Upper lobe of left lung (tissue), 6 donors: ENCODE data around the gene GAS2L1. TPM values are rescaled to one million over a fixed set of nuclear protein-coding genes. Genes with fewer than 3 reads are reported as not detected.

Source experiments
- ATAC-seq, 2 donors: fragments of 200-7000 bp; cut with Tn5 transposase; one replicate each; pipeline ENCODE4 v1.9.1; 2022; ENCODE audit warnings: mild to moderate bottlenecking in 2 of 2, moderate library complexity in 2 of 2; ENCODE audit not compliant: low FRiP score in 2 of 2
- DNase-seq, 2 donors: peaks; one replicate each; pipeline ENCODE4 v3.0.0-alpha.2; 2019 to 2020
- H3K27ac ChIP-seq, 4 donors: fragments of 200-600 bp; sonication (generic); one replicate each; pipeline ENCODE4 v1.5.1; 2016 to 2019
- H3K27me3 ChIP-seq, 4 donors: fragments of 200-600 bp; sonication (generic); one replicate each; pipeline ENCODE4 v1.5.1; 2017 to 2019
- H3K36me3 ChIP-seq, 4 donors: fragments of 200-600 bp; sonication (generic); one replicate each; pipeline ENCODE4 v1.5.1; 2016 to 2019
- H3K4me1 ChIP-seq, 4 donors: fragments of 200-600 bp; sonication (generic); one replicate each; pipeline ENCODE4 v1.5.1; 2018 to 2019
- H3K4me3 ChIP-seq, 4 donors: fragments of 200-600 bp; sonication (generic); one replicate each; pipeline ENCODE4 v1.5.1; 2017 to 2019; ENCODE audit warnings: mild to moderate bottlenecking in 2 of 4, moderate library complexity in 1 of 4
- H3K9me3 ChIP-seq, 4 donors: fragments of 200-600 bp; sonication (generic); one replicate each; pipeline ENCODE4 v1.5.1; 2018 to 2019
- EP300 ChIP-seq, 4 donors: sonication (generic); formaldehyde crosslinking; IDR thresholded peaks; one replicate each; pipeline ENCODE4 v1.5.1; 2017; ENCODE audit warnings: antibody characterized with exemption in 4 of 4, control low read depth in 2 of 4
- POLR2A ChIP-seq, 4 donors: fragments of 450-650 bp; IDR thresholded peaks; one replicate each; pipeline ENCODE4 v1.5.1; 2016 to 2017; ENCODE audit warnings: antibody characterized with exemption in 4 of 4, mild to moderate bottlenecking in 2 of 4
- POLR2AphosphoS5 ChIP-seq, 2 donors: sonication (generic); formaldehyde crosslinking; IDR thresholded peaks; one replicate each; pipeline ENCODE4 v1.5.1; 2017; ENCODE audit warnings: antibody characterized with exemption in 2 of 2
- WGBS, 2 donors: methylation state at CpG; one replicate each; pipeline ENCODE4 v1.1.5; 2017 to 2018; 5-methylcytosine and 5-hydroxymethylcytosine counted together
- total RNA-seq, 6 donors: library from RNA; depleted of rRNA in 4 of 6; stranded (reverse); fragments of >200 nt in 4 of 6; gene quantifications; one replicate each; pipeline versions ENCODE4 v1.1.0 to v1.2.1, GENCODE V29; 2016 to 2021
- TF ChIP-seq, protein P1 (sequence below), 6 experiments: fragments of 450-650 bp in 4 of 6; fragments of 200-600 bp in 2 of 6; sonication (generic) in 2 of 6; IDR thresholded peaks; one replicate each; pipeline ENCODE4 v1.5.1; 2016 to 2019; ENCODE audit warnings: antibody characterized with exemption in 6 of 6
- donor health status: DM: no; HTN: no; CAD: no; lungs with moderate emphysema.
- donor health status: DM: no; HTN: yes; CAD: no; lungs with severe emphysema.

Gene GAS2L1
- total RNA-seq, 6 donors from 2014 or later: 14.4 to 63.4 (median 36.1) TPM

DNA sequence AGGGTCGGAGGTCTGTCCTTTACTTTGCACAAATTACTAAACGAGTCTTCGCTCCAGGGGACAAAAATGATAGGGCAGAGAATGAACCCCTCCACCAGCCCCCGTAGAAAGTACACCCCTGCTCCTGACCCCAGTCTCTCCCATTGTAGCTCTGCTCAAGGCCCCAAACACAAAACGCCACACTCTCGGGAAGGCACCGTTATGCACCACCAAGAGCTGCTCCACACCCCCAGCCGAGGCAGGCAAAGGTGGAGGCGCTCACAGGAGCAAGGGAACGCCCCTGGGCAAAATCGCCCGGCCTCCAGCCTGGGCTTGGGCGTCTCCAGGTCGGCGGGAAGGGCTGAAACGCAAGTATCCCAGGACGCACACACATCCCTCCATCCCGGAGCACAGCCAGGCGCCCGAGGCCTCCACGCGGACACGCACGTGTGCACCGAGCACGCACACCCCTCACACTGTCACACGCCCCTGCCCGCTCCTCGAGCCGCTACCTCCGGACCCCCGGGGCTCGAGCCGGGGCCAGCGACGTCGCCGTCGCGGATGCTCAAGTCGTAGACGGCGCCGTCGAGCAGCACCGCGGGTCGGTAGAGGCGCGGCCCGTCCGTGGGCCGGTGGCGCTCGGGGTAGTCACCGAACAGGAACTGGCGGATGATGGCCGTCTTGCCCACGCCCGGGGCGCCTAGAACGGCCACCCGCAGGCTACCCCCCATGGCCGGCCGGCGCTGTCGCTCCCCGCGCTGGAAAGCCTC is 8.3 kb downstream of the GAS2L1 start:
- DNase-seq (peak in 1 of 2 donors; percentile 85), ATAC-seq (no peak)
- peak overlapping the region in 3 of 4 donors; percentile 39 to 51 (median 43) for H3K4me3 ChIP-seq
- H3K27ac ChIP-seq: no peak overlapping the region
- TF ChIP-seq, protein P1, sequence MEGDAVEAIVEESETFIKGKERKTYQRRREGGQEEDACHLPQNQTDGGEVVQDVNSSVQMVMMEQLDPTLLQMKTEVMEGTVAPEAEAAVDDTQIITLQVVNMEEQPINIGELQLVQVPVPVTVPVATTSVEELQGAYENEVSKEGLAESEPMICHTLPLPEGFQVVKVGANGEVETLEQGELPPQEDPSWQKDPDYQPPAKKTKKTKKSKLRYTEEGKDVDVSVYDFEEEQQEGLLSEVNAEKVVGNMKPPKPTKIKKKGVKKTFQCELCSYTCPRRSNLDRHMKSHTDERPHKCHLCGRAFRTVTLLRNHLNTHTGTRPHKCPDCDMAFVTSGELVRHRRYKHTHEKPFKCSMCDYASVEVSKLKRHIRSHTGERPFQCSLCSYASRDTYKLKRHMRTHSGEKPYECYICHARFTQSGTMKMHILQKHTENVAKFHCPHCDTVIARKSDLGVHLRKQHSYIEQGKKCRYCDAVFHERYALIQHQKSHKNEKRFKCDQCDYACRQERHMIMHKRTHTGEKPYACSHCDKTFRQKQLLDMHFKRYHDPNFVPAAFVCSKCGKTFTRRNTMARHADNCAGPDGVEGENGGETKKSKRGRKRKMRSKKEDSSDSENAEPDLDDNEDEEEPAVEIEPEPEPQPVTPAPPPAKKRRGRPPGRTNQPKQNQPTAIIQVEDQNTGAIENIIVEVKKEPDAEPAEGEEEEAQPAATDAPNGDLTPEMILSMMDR (IDR thresholded peaks at IDR 0.05): peak in 1 of 6 experiments; percentile 4
- no peak for TF ChIP-seq POLR2AphosphoS5 (IDR thresholded peaks at IDR 0.05)
- H3K9me3 ChIP-seq: no peaks in the 10 kb centered on the region
- 5 to 35% methylated on average over 4 to 49 of the region's 69 CpGs for WGBS, 2 donors
- peaks cover 51 to 58% (median 52%) of the 10 kb centered on the region in 4 donors for H3K4me1 ChIP-seq
- H3K36me3 ChIP-seq: no peaks in the 10 kb centered on the region
- H3K27me3 ChIP-seq: peaks cover 0 to 28% (median 19%) of the 10 kb centered on the region in 4 donors

DNA sequence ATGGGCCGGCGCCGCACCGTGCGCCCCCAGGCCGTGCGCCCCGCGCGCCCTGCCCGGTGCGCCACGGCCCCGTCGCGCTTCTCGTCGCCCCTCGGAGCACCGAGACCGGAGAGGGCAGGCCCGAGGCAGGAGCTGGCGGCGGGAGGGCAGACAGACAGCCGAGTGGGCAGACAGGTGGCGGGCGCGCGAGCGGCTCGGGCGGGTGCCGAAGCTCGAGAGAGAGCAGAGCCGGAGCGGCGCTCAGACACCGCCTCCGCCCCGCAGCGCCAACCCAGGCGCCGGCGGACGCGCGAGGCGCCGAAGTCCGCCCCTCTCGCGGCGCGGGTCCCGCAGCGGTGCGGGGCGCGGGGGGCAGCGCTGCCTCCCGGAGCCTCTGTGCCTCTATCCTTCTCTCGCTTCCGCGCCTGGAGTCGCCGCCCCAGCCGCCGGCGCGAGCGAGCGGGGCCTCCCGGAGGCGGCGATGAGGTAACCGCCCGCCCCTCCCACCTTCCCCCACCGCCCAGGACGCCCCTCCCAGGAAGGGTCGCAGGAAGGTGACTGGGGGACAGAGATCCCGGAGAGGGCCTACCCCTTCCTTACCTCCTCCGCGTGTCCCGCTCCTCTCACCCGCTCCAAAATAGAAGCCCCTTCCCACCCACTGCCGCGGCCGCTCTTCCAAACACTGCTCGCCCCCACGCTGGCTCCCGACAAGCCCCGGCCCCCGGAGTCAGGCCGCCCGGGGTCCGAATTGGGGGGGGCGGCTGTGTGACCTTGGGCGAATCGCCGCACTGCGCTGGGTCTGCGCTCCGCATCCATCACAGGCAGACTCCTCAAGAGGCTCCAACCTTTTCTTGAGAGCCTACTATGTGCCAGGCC is 9.1 kb downstream of the GAS2L1 start, which contains the start of gene RASL10A:
Gene RASL10A (minus strand): TSS at position 412 of the 855 bp plus-strand sequence. CDS start 451 bp downstream, outside the sequence.
- H3K9me3 ChIP-seq: no peaks in the 10 kb centered on the region
- H3K4me1 ChIP-seq: peaks cover 43 to 50% (median 45%) of the 10 kb centered on the region in 4 donors
- no peak within 1 kb of the TSS for H3K27ac ChIP-seq
- ATAC-seq (no peak), DNase-seq (peak in 1 of 2 donors; percentile 87)
- H3K4me3 ChIP-seq: peak within 1 kb of the TSS in 3 of 4 donors; percentile 39 to 51 (median 43)
- H3K36me3 ChIP-seq: no peaks in the 10 kb centered on the region
- 9 to 18% methylated on average over 17 to 35 of the region's 103 CpGs for WGBS, 2 donors
- H3K27me3 ChIP-seq: peaks cover 0 to 28% (median 19%) of the 10 kb centered on the region in 4 donors
- TF ChIP-seq POLR2A (IDR thresholded peaks at IDR 0.05): no peak
- TF ChIP-seq POLR2AphosphoS5 (IDR thresholded peaks at IDR 0.05): no peak
- TF ChIP-seq, protein P1 (IDR thresholded peaks at IDR 0.05): no peak
- TF ChIP-seq EP300 (IDR thresholded peaks at IDR 0.05): no peak

DNA sequence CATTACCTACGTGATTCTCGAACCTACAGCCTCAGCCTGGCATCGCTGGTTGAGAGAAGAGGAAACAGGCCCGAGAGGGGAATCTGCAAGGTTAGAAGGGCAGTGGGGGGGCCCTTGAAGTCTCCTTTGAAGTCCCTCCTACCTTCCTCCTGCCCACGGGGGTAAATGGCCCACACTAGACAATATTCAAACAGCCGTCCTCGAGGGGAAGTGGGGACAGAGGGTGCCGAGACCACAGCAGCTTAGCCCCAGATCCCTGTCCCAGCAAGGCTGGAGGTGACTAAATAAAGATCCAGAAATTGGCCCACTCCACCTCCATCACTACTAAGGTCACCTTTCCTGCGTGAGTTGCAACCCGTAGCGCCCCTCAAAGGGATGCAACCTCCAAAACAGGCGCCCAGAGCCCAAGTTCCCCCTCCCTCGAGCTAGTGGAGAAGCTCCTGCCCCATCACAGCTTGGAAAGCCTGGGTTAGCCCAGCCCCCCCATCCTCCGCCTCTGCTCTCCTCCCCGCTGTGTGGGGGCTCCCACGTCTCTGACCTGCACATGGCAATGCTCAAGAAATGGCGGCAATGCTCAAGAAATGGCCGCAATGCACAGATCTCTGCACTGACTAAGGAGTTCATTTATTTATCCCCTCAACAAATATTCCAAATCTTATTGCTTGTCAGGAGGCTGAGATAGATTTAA is 9.8 kb downstream of the GAS2L1 start:
- TF ChIP-seq EP300 (IDR thresholded peaks at IDR 0.05): no peak
- no peak for TF ChIP-seq POLR2AphosphoS5 (IDR thresholded peaks at IDR 0.05)
- no peak for TF ChIP-seq POLR2A (IDR thresholded peaks at IDR 0.05)
- TF ChIP-seq, protein P1 (IDR thresholded peaks at IDR 0.05): no peak
- ATAC-seq (no peak), DNase-seq (no peak)
- Histone ChIP-seq H3K27ac (no peak overlapping the region), H3K4me1 (peaks cover 35 to 43% (median 38%) of the 10 kb centered on the region in 4 donors), H3K27me3 (peaks cover 0 to 28% (median 19%) of the 10 kb centered on the region in 4 donors), H3K4me3 (no peak overlapping the region), H3K36me3 (no peaks in the 10 kb centered on the region), H3K9me3 (no peaks in the 10 kb centered on the region)
- WGBS, 2 donors: 58 to 59% methylated on average over 11 to 18 of the region's 18 CpGs

DNA sequence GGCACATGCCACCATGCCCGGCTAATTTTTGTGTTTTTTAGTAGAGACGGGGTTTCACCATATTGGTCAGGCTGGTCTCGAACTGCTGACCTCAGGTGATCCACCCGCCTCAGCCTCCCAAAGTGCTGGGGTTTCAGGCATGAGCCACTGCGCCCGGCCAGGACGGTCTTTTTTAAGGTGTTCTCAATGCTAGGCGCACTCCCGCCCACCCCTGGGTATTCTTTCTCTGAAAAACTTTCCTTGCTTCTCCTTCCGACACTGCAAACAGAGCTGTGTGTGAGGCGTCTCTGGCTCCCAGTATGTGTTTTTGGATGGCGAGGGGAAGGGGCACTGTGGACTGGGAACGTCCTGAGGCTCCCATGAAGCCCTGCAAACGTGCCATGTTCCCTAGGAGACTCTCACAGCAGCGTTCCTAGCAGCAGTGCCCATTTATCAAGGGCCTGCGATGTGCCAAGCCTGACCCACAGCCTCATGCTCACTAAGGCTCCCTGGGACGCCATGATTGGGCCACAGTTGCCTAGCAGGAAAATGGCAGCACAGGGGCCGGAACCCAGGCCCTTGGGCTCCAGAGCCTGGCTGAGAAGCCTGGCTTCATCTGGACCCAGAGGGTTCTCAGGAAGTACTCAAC is 11.5 kb downstream of the GAS2L1 start:
- H3K27me3 ChIP-seq: peaks cover 0 to 28% (median 19%) of the 10 kb centered on the region in 4 donors
- no peak overlapping the region for H3K4me3 ChIP-seq
- WGBS, 2 donors: 90 to 94% methylated on average over 16 to 18 of the region's 18 CpGs
- H3K4me1 ChIP-seq: peaks cover 28 to 32% (median 29%) of the 10 kb centered on the region in 4 donors
- no peak overlapping the region for H3K27ac ChIP-seq
- no peaks in the 10 kb centered on the region for H3K36me3 ChIP-seq
- DNase-seq: no peak
- no peak for ATAC-seq
- TF ChIP-seq POLR2A (IDR thresholded peaks at IDR 0.05) (no peak), EP300 (IDR thresholded peaks at IDR 0.05) (no peak), POLR2AphosphoS5 (IDR thresholded peaks at IDR 0.05) (no peak)
- TF ChIP-seq, protein P1 (IDR thresholded peaks at IDR 0.05): no peak
- no peaks in the 10 kb centered on the region for H3K9me3 ChIP-seq
